Parathyroid adenoma (tissue), 2 donors: ENCODE data around the gene CDKN2D.

ENCODE experiments used
- H2AFZ ChIP-seq: fragments of 300-600 bp; sonication (generic); one replicate; pipeline ENCODE4 v1.7.0; 2017; ENCODE audit warnings: antibody characterized with exemption, mild to moderate bottlenecking
- H3K27ac ChIP-seq: fragments of 300-600 bp; sonication (generic); one replicate; pipeline ENCODE4 v1.7.0; 2017
- H3K27me3 ChIP-seq: fragments of 300-600 bp; sonication (generic); one replicate; pipeline ENCODE4 v1.7.0; 2017; ENCODE audit warnings: low read length; ENCODE audit not compliant: control insufficient read depth, insufficient read depth
- H3K36me3 ChIP-seq: fragments of 300-600 bp; sonication (generic); one replicate; pipeline ENCODE4 v1.7.0; 2017; ENCODE audit warnings: low read length; ENCODE audit not compliant: control insufficient read depth, insufficient read depth
- H3K4me1 ChIP-seq: fragments of 300-600 bp; sonication (generic); one replicate; pipeline ENCODE4 v1.7.0; 2017; ENCODE audit warnings: control low read depth
- H3K4me2 ChIP-seq: fragments of 300-600 bp; sonication (generic); one replicate; pipeline ENCODE4 v1.7.0; 2017; ENCODE audit warnings: low read length
- H3K4me3 ChIP-seq: fragments of 300-600 bp; sonication (generic); one replicate; pipeline ENCODE4 v1.7.0; 2017; ENCODE audit warnings: low read depth, low read length
- H3K79me2 ChIP-seq: fragments of 300-600 bp; sonication (generic); one replicate; pipeline ENCODE4 v1.7.0; 2017; ENCODE audit warnings: control low read depth
- H3K9ac ChIP-seq: fragments of 300-600 bp; sonication (generic); one replicate; pipeline ENCODE4 v1.7.0; 2017; ENCODE audit warnings: mild to moderate bottlenecking
- H3K9me3 ChIP-seq: fragments of 300-600 bp; sonication (generic); one replicate; pipeline ENCODE4 v1.7.0; 2017; ENCODE audit warnings: low read length; ENCODE audit not compliant: control insufficient read depth
- TF ChIP-seq, protein P1 (sequence below): fragments of 300-600 bp; sonication (generic); IDR thresholded peaks from one replicate; pipeline ENCODE4 v1.7.0; 2017; ENCODE audit warnings: antibody characterized with exemption, mild to moderate bottlenecking
- donor health status: primary hyperparathyroidism.

The CDKN2D gene

DNA sequence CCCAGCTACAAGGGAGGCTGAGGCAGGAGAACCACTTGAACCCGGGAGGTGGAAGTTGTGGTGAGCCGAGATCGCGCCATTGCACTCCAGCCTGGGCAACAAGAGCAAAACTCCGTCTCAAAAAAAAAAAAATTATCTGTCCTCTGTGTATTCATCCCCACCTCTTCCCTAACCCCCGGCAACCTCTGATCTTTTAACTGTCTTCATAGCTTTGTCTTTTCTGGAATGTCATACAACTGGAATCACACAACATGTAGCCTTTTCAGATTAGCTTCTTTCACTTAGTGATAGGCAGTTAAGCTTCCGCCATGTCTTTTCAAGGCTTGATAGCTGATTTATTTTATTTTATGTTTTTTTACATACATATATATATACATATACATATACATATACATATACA lies 43.1 kb downstream of the CDKN2D start:
- Histone ChIP-seq H3K9me3 (no peaks in the 10 kb centered on the region), H3K4me2 (no peak overlapping the region), H3K4me1 (no peaks in the 10 kb centered on the region), H3K9ac (no peak overlapping the region), H2AFZ (no peak overlapping the region), H3K4me3 (no peak overlapping the region), H3K27me3 (no peaks in the 10 kb centered on the region), H3K79me2 (no peaks in the 10 kb centered on the region), H3K27ac (no peak overlapping the region), H3K36me3 (no peaks in the 10 kb centered on the region)
- TF ChIP-seq, protein P1, sequence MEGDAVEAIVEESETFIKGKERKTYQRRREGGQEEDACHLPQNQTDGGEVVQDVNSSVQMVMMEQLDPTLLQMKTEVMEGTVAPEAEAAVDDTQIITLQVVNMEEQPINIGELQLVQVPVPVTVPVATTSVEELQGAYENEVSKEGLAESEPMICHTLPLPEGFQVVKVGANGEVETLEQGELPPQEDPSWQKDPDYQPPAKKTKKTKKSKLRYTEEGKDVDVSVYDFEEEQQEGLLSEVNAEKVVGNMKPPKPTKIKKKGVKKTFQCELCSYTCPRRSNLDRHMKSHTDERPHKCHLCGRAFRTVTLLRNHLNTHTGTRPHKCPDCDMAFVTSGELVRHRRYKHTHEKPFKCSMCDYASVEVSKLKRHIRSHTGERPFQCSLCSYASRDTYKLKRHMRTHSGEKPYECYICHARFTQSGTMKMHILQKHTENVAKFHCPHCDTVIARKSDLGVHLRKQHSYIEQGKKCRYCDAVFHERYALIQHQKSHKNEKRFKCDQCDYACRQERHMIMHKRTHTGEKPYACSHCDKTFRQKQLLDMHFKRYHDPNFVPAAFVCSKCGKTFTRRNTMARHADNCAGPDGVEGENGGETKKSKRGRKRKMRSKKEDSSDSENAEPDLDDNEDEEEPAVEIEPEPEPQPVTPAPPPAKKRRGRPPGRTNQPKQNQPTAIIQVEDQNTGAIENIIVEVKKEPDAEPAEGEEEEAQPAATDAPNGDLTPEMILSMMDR: no peak

DNA sequence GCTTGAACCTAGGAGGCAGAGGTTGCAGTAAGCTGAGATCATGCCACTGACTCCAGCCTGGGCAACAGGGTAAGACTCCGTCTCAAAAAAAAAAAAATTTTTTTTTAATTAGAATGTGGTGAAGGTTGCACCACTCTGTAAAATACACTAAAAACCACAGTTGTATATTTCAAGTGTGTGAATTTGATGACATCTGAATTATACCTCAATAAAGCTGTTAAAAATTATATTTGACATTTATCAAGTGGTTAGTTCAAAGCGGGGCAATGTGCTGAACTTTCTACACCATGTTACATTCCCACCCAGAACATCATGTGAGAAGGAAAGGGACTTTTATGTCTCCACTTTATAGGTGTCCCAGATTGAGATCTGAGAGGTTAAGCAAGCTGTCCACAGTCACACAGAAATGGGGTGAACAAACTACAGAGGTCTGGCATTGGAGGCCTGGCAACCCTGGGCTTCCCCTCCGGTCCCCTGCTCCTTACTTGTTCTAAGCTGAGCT lies 45.6 kb downstream of the CDKN2D start:
- Histone ChIP-seq H3K9ac (no peak overlapping the region), H3K4me3 (no peak overlapping the region), H3K9me3 (no peaks in the 10 kb centered on the region), H2AFZ (no peak overlapping the region), H3K4me1 (no peaks in the 10 kb centered on the region), H3K4me2 (no peak overlapping the region), H3K27ac (no peak overlapping the region), H3K27me3 (no peaks in the 10 kb centered on the region), H3K79me2 (no peaks in the 10 kb centered on the region), H3K36me3 (no peaks in the 10 kb centered on the region)
- TF ChIP-seq, protein P1: no peak

DNA sequence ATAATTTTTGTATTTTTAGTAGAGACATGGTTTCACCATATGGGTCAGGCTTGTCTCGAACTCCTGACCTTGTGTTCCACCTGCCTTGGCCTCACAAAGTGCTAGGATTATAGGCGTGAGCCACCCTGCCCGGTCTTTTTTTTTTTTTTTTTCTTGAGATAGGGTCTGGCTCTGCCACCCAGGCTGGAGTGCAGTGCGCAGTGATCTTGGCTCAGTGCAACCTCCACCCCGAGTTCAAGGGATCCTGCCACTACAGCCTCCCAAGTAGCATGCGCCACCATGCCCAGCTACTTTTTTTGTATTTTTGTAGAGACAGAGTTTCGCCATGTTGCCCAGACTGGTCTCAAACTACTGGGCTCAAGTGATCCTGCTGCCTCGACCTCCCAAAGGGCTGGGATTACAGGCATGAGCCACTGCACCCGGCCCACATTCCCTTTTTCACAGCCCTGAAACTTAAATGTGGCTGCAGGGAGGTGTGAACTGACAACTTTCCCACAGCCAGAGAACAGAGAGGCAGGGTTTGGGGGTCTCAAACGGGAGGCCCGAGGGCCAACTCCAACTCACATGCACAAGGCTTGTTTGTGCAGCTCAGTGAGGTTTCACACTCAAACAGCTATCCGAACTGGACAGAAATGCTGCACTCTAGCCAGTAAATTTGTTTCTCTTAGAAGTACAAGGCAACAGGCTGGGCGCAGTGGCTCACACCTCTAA lies 47.2 kb downstream of the CDKN2D start:
- H3K9me3 ChIP-seq: no peaks in the 10 kb centered on the region
- H3K4me1 ChIP-seq: no peaks in the 10 kb centered on the region
- H2AFZ ChIP-seq: no peak overlapping the region
- no peaks in the 10 kb centered on the region for H3K36me3 ChIP-seq
- no peak overlapping the region for H3K27ac ChIP-seq
- TF ChIP-seq, protein P1: no peak
- no peaks in the 10 kb centered on the region for H3K27me3 ChIP-seq
- H3K4me3 ChIP-seq: no peak overlapping the region
- no peak overlapping the region for H3K9ac ChIP-seq
- H3K4me2 ChIP-seq: no peak overlapping the region
- no peaks in the 10 kb centered on the region for H3K79me2 ChIP-seq

DNA sequence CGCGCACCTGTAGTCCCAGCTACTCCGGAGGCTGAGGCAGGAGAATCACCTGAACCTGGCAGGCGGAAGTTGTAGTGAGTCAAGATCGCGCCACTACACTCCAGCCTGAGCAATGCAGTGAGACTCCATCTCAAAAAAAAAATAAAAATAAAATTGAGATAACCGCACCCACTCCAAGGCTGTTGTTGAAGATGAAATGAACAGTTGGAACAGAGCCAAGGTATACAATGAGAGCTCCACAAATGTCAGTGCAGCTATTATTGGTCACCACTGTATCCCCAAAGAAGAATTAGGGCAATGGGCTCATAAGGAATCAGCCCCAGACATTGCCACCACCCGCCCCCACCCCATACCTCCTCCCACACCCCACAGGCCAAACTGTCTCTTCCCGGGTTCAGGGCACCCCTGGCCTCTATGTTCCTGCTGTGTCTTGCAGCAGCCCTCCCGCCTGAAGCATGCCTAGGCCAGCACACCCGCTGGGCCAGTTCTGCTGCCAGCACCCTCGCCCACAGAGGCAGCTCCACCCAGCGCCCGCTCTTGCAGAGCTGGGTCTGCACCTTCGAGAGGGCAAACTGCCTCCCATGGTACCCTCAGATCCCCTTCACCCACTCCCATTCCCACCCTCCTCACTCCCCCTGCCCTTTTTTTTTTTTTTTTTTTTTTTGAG lies 48.0 kb downstream of the CDKN2D start:
- H3K4me3 ChIP-seq: no peak overlapping the region
- H3K9me3 ChIP-seq: no peaks in the 10 kb centered on the region
- no peaks in the 10 kb centered on the region for H3K36me3 ChIP-seq
- H2AFZ ChIP-seq: no peak overlapping the region
- TF ChIP-seq, protein P1: no peak
- H3K9ac ChIP-seq: no peak overlapping the region
- H3K4me1 ChIP-seq: no peaks in the 10 kb centered on the region
- H3K4me2 ChIP-seq: no peak overlapping the region
- no peak overlapping the region for H3K27ac ChIP-seq
- no peaks in the 10 kb centered on the region for H3K79me2 ChIP-seq
- H3K27me3 ChIP-seq: no peaks in the 10 kb centered on the region
